Measurements from ENCODE around the gene RAPGEF1.

RAPGEF1 gene

DNA sequence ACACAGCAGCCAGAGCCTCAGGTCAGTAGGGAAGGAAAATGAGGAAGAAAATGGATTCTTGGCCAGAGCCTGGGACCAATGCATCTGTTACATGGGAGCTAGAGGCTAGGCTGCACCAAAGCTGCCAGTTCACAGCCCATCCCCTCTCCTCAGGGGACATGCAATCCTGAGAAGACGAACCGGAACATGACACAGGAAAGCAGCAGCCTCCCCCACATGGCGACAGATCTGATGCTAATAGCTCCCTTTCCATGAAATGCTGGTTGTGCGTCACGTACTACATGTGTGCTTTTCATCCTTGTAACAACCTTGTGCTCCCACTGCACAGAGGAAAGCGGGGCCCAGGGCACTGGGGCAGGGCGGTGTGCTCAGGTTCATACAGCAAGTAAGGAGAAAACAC is 127.0 kb downstream of the RAPGEF1 start:
- H3K4me3 ChIP-seq (ENCODE audit: low read depth, low read length), result no peak overlapping the region
- TF ChIP-seq, protein P1, sequence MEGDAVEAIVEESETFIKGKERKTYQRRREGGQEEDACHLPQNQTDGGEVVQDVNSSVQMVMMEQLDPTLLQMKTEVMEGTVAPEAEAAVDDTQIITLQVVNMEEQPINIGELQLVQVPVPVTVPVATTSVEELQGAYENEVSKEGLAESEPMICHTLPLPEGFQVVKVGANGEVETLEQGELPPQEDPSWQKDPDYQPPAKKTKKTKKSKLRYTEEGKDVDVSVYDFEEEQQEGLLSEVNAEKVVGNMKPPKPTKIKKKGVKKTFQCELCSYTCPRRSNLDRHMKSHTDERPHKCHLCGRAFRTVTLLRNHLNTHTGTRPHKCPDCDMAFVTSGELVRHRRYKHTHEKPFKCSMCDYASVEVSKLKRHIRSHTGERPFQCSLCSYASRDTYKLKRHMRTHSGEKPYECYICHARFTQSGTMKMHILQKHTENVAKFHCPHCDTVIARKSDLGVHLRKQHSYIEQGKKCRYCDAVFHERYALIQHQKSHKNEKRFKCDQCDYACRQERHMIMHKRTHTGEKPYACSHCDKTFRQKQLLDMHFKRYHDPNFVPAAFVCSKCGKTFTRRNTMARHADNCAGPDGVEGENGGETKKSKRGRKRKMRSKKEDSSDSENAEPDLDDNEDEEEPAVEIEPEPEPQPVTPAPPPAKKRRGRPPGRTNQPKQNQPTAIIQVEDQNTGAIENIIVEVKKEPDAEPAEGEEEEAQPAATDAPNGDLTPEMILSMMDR (IDR thresholded peaks at IDR 0.05; ENCODE audit: low read depth, low read length), result no peak
- TF ChIP-seq, protein P2, sequence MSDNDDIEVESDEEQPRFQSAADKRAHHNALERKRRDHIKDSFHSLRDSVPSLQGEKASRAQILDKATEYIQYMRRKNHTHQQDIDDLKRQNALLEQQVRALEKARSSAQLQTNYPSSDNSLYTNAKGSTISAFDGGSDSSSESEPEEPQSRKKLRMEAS (IDR thresholded peaks at IDR 0.05; ENCODE audit: low read depth, low read length), result no peak
- no peak for TF ChIP-seq POLR2A (IDR thresholded peaks at IDR 0.05; ENCODE audit: extremely low read depth, insufficient read length)
- no peak for DNase-seq (ENCODE audit: low read depth)

DNA sequence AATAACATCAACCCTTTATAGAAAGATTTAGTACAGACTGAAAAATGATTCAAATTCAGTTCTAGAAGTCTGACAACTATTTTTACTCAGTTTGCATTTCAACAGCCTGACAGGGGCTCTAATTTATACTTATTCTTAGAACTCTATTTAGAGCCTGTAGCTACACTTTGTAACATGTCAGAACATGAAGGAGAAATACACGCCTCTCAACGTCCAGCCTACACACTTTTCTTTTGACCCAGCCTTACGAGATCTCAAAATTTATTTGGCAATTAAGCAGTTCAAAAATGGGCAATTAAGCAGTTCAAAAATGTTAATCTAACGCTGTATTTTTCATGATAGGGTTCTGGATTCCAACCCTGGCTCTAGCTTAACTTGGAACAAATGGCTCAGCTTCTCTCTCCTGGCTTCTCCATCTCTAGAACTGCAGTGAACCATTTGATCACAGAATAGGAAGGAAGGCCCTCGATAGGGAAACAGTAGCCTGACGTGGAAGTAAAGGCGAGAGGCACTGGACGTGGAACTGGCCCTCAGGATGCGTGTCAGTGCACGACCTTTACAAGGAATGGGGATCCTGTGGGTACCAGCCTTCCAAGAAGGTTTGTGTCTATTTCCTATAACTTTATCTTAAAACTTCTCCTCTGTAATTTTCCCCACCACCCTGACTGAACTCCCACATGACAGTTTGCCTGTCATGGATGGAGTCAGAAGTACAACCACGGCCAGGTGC is 128.1 kb downstream of the RAPGEF1 start:
- H3K4me3 ChIP-seq (ENCODE audit: low read depth, low read length), result no peak overlapping the region
- DNase-seq (ENCODE audit: low read depth), result no peak
- TF ChIP-seq, protein P1 (IDR thresholded peaks at IDR 0.05; ENCODE audit: low read depth, low read length), result no peak
- TF ChIP-seq POLR2A (IDR thresholded peaks at IDR 0.05; ENCODE audit: extremely low read depth, insufficient read length) (no peak), MYC (IDR thresholded peaks at IDR 0.05; ENCODE audit: low read depth, low read length) (no peak)
- TF ChIP-seq, protein P2 (IDR thresholded peaks at IDR 0.05; ENCODE audit: low read depth, low read length), result no peak

DNA sequence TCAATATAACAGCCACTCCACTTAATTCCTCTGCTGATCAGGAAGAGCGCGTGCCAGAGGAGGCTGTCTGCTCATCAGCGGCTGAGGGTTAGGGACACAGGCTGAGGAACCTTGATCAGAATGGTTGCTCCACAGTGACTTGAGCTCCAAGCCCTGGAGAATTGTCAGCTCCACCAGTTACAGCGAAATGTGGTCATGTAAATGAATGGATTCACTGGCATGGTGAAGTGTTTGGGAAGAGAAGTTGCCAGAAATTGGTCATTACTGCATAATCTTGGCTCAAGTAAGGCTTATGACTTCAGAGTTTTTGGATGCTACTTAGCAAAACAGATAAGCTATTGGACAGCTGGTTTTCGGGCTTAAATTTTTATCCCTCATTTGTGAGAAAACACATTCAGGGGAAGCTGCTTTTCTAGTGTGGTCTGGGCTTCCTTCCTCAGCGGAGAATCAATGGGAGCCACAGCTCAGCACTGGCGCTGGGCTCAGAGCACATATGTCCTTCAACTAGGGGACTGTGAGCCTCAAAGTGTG is 129.6 kb downstream of the RAPGEF1 start:
- TF ChIP-seq, protein P1 (IDR thresholded peaks at IDR 0.05; ENCODE audit: low read depth, low read length), result no peak
- TF ChIP-seq MYC (IDR thresholded peaks at IDR 0.05; ENCODE audit: low read depth, low read length), result no peak
- TF ChIP-seq, protein P2 (IDR thresholded peaks at IDR 0.05; ENCODE audit: low read depth, low read length), result no peak
- no peak for TF ChIP-seq POLR2A (IDR thresholded peaks at IDR 0.05; ENCODE audit: extremely low read depth, insufficient read length)
- no peak for DNase-seq (ENCODE audit: low read depth)
- no peak overlapping the region for H3K4me3 ChIP-seq (ENCODE audit: low read depth, low read length)

DNA sequence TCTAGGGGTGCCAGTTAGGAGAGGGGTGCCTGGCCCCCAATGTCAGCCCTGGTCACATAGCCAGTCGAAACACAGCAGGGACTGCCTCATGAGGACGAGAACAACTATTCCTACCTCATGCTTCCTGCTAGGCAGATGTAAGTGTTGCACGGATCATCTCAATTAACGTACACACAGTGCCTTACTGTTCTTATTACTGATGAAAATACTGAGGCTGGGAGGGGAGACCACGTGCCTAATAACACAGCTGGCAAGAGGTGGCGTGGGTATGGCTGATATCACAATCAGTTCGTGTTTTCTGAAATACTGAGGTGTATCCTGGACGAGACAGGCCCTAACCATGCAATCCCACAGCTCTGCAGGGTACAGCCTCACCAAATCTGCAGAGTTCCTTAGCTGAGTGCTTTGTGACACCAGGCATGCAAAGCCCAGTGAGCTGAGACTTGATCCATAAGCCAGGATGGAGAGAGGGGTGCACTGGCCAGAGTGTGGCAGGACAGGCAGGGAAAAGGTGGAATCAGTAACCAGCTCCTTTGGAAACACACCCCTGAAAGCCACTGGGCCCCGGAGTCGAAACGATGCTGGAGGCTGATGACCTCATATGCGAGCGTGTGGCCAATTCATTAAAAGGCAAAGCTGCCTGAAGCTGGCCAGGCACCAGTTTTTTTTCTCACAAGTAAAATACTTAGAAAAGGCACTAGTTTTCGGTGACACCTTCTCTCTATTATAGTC is 130.6 kb downstream of the RAPGEF1 start:
- H3K4me3 ChIP-seq (ENCODE audit: low read depth, low read length), result no peak overlapping the region
- no peak for TF ChIP-seq POLR2A (IDR thresholded peaks at IDR 0.05; ENCODE audit: extremely low read depth, insufficient read length)
- TF ChIP-seq MYC (IDR thresholded peaks at IDR 0.05; ENCODE audit: low read depth, low read length), result no peak
- TF ChIP-seq, protein P2 (IDR thresholded peaks at IDR 0.05; ENCODE audit: low read depth, low read length), result no peak
- TF ChIP-seq, protein P1 (IDR thresholded peaks at IDR 0.05; ENCODE audit: low read depth, low read length), result no peak
- no peak for DNase-seq (ENCODE audit: low read depth)

DNA sequence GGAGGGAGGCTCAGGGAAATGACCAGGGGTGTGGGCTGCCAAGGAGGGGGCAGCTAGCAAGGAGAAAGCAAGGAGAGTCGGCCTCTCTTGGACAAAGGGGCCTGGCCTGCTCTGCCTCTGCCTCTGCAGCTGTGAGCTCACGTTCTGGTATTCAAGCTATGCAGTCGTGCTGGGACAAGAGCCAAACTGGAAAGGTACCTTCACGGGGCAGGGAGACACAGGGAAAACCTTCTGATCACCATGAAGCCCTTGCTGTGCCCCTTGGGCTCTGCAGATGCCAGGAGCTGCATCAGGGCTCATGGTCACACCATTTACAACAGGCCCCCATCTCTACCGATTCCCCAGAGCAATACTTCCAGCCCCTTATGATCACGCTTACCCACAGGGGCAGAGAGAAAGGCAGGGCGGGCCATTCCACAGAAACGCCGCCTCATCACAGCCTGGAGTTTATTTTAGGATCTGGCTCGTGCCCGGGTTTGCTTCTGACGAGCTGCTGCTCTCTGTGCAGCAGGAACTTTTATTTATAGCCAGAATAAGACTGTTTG is 131.3 kb downstream of the RAPGEF1 start:
- H3K4me3 ChIP-seq (ENCODE audit: low read depth, low read length), result no peak overlapping the region
- DNase-seq (ENCODE audit: low read depth), result no peak
- TF ChIP-seq POLR2A (IDR thresholded peaks at IDR 0.05; ENCODE audit: extremely low read depth, insufficient read length) (no peak), MYC (IDR thresholded peaks at IDR 0.05; ENCODE audit: low read depth, low read length) (no peak)
- TF ChIP-seq, protein P1 (IDR thresholded peaks at IDR 0.05; ENCODE audit: low read depth, low read length), result no peak
- TF ChIP-seq, protein P2 (IDR thresholded peaks at IDR 0.05; ENCODE audit: low read depth, low read length), result no peak
